Kidney tubule cell (primary cell): ENCODE results near the gene CTNS.
"Not testable (repeated sequence)": the region's sequence is repeated elsewhere in the genome, so short reads cannot be mapped to it uniquely, and the experiment has no call there.

Source experiments
- DNase-seq: peaks from one replicate; pipeline ENCODE4 v3.0.0-alpha.2; 2018; ENCODE audit warnings: low spot score

The CTNS gene

DNA sequence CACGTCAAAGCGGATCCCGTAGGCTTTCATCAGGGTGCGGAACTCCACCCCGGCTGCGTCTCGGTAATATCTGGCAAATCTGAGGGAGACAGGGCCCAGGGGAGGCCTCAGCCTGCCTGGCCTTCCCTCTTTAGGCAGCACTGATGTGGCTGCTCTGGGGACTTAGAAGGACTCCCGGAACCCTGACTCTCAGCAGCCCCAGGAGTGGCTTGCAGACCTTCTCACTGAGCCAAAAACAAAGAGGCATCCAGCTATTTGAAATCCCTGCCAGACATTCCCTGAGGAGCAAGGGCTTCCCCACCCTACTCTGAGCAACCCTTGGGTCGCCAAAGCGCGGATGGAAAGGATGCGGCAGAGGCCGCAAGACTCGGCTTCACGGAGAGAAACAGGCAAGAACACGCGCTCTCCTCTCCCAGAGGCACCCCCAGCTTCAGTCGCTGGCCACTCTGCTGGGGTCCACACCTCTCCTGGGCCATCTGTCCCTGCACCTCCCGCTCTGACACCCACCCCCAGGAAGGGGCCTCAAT lies 51.5 kb downstream of the CTNS start:
- no peak for DNase-seq

DNA sequence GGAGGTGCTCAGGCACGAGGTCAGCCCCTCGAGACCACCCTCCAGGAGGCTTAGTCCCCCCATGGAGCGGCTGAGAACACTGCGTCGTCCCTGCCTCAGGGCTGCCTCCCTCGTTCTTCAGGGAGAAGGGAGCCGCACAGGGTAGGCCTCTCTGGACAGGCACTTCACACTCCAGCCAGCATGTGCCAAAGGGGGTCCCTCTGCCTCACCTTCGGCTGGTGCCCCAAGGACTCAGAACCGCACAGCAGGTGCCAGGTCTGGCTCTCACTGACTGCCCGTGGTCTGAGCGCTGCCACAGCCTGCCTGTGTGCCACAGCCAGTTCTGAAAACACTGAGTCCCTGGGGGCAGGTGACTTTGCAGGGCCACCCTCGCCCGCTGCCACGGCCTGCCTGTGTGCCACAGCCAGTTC lies 52.3 kb downstream of the CTNS start:
- no peak for DNase-seq

DNA sequence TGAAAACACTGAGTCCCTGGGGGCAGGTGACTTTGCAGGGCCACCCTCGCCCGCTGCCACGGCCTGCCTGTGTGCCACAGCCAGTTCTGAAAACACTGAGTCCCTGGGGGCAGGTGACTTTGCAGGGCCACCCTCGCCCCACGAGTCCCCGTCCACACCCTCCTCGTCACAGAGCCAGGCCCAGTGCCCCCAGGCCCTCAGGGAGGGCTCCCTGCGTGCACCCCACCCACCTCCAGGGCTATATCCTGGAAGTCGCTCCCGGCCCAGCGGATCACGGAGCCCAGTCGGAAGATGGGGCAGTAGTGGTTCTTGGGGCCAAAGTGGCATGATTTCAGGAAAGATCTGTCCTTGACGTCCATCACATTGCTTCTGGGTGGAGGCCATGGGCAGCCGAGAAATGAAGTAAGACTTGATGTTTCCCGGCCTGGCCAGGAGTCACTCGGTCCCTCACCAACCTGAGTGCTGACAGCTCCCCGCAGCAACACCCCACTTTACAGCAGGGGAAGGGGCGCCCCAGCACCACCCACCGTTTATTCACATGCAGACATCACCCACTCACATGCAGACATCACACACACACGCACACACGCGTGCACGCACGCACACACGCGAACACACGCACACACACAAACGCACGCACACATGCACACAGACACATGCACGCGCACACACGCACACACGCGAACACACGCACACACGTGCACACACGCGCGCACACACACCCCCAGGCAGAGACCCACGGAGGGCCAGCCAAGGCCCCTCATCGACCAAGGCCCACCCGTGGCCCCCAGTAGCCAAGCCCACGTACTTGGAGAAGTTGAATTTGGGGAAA lies 52.9 kb downstream of the CTNS start:
- no peak for DNase-seq

DNA sequence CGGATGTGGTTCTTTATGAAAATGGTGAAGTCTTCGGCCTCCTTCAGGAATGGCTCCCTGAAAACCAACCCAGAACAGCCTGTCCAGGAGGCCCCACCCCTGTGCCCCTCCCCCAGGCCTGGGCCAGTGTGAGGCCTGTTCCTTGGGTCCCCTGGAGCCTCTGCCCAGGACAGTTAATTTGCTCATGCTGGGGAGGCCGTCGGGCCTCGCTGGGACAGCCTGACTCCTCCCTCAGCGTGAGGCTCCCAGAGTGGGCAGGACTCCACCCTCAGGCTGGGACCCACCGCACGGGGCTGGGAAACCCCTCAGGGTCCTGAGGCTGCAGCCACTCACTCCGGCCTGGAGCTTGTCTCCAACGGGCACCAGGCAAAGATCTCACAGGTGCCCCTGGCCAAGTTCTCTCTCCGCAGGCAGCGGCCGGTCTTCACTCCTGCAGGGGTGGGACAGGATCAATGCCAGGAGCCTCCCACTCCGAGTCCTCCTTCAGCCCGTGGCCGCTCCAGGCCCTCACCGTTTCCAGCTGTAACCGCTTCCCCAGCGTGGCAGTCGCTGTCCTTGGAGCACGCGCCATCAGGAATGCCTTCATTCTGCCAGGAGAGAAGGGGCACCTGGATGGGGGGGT lies 53.6 kb downstream of the CTNS start:
- no peak for DNase-seq

DNA sequence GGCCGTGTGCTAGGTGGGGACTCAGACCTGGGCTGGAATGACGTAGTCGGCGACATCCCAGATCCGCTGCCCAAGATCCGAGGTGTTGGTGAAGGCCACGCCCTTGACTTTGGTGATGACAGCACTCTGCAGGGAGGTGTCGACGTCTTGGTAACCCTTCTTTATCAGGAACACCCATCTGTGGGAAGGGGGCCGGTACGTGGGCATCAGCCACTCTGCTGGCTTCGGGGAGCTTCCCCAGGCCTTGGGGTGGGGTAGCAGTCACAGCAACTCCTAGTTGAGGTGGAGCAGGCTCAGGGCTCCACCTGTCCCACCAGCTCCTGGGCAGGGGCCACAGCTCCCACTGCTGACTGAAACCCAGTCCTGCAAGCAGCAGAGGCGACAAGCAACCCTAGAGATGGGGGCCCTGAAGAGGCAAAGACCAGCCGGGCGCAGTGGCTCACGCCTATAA lies 55.1 kb downstream of the CTNS start:
- no peak for DNase-seq

DNA sequence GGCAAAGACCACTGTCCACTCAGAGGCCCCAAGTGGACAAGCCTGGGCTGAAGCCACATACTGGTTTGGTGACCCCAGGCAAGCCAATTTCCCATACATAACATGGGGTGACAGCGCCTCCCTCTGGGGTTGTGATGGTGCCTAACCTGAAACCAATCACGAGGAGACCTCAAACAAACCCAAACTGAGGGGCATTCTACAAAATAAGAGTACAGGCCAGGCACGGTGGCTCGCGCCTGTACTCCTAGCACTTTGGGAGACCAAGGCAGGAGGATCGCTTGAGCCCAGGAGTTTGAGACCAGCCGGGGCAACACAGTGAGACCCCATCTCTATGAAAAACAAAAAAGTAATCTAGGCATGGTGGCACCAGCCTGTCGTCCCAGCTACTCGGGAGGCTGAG lies 55.8 kb downstream of the CTNS start:
- no peak for DNase-seq

DNA sequence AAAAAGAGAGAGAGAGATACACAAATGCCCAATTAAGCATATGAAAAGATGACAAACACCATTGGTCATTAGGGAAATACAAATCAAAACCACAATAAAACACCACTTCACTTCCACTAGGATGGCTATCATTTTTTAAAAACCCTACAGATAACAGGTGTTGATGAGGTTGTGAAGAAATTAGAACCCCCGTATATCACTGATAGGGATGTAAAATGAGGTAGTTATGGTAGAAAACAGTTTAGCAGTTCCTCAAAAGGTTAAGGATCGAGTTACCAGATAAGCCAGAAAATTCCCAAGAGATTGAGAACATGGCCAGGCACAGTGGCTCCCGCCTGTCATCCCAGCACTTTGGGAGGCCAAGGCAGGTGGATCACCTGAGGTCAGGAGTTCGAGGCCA lies 56.6 kb downstream of the CTNS start:
- DNase-seq, result no peak

DNA sequence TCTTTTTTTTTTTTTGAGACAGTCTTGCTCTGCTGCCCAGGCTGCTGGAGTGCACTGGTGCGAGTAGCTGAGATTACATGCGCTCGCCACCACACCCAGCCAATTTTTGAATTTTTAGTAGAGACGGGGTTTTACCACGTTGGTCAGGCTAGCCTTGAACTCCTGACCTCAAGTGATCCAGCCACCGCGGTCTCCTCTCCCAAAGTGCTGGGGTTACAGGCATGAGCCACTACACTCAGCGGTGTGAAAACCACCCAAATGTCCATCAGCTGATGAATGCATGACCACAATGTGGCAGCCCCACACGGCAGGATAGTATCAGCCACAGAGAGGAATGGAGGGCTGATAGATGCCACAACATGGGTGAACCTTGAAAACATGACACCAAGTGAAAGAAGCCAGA lies 57.3 kb downstream of the CTNS start:
- DNase-seq, result peak; percentile 63

DNA sequence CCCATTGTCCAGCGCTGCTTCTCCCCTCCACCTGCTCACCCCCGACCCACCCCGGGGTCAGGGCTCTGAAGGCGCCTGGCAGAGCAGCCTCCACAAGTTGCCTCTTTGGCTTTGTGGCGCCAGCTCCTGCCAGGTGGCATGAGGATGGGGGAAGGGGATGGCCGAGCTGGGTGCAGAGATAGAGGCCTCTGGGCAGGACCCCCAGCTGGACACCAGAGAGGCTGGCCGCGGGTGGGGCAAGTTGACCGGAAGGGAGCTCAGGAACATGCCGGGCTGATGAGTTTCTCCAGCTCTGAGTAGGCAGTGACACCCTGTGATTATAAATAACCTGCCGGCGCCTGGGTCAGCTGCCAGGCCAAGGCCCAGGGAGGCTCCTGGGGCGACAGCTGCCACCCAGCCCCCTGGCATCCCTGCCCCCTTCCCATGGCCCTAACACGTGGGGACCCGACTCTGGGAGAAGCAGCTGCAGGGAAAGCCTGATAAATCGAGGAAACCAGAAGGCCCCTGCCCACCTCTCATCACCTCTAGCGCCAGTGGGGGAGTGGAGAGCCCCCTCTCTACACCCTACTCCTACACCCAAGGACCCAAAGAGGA lies 58.7 kb downstream of the CTNS start:
- DNase-seq, result peak; percentile 61

DNA sequence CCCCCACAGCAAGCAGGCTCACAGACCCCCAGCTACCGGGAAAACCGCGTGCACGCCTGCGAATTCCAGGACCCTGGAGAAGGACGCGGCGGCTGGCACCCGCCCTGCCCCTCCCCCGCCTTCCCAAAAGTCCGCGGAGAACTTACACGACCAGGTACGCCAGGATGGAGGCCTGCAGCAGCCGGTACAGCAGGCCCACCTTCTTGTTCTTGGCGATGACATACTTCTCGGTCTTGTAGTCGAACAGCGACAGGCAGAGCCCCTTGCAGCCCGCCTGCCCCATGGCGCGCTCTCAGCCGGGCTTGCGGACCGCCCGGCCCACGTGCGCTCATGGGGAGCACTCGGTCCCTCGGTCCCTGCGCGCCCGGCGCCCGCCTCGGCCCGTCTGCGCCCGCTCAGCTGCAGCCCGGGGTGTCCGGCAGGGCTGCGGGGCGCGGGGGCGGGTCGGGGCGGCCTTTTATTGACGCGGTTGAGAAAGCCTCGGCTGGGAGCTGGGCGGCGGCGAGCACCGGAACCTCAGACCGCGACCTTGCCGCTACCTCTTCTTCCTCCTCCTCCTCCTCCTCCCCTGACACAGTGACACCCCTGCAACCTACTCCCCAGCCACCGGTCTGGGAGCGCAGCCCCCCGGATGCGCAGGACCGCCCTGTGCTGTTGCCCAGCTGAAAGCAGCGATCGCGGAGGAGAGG lies 59.3 kb downstream of the CTNS start, which contains the start of gene P2RX5:
Gene P2RX5 (minus strand): TSS at position 433 of the 689 bp plus-strand sequence. CDS start 150 bp downstream, at position 283.
- peak; percentile 17 for DNase-seq

DNA sequence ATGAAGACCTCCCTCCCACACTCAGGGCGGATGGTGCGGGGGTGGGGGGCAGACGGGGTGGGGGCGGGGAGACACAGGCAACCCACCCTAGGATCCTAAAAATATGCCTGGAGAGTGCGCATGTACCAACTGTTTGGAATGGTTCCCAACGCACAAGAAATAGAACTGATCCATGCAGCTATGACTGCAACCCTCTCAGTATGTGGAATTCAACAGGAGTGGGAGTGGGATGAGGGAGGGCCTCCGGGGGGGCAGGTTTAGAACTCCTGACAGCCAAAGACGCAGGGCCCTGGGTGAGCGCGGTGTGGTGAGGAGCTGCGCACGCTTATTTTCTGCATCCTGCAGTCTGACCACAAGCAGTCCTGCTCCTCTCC lies 60.5 kb downstream of the CTNS start:
- DNase-seq, result no peak

DNA sequence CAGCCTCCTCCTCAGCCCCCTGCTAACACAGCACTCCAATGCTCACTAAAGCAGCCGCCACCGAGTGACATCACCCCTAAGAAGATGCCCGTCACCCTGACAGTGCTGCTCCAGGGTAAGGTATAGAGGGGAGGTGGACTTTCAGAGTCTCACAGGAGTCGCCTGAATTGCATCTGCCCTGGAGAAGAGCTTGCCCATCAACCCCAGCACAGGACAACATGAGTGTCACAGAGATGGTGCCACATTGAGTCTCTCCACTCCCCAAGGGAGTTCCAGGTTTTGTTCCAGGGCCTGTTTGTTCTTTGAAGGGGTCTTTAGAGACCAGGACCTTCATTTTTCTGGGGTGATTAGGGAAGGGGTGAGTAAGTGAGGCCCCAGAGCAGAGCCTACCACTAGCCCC lies 61.6 kb downstream of the CTNS start:
- DNase-seq, result no peak

DNA sequence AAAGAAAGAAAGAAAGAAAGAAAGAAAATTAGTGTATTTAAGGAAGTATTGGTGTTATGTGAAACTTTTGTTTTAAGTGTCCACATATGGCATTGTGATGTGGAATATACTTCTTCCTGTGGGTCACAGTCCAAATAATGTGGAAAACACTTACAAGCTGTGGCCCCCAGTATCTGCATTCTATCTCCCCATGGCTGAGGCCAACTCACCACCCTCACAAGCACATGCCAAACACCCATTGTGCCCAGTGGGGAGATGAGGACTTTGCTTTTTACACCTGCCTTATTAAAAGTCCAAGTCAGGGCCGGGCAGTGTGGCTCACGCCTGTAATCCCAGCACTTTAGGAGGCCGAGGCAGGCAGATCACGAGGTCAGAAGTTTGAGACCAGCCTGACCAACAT lies 63.4 kb downstream of the CTNS start:
- DNase-seq, result no peak

DNA sequence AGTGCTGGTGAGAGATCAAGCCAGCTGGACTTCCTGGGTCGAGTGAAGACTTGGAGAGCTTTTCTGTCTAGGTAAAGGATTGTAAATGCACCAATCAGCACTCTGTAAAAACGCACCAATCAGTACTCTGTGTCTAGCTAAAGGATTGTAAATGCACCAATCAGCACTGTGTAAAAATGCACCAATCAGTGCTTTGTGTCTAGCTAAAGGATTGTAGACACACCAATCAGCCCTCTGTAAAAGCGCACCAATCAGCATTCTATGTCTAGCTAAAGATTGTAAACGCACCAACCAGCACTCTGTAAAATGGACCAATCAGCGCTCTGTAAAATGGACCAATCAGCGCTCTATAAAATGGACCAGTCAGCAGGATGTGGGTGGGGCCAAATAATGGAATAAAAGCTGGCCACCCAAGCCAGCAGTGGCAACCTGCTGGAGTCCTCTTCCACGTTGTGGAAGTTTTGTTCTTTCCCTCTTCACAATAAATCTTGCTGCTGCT lies 65.5 kb downstream of the CTNS start:
- not testable (repeated sequence) for DNase-seq

DNA sequence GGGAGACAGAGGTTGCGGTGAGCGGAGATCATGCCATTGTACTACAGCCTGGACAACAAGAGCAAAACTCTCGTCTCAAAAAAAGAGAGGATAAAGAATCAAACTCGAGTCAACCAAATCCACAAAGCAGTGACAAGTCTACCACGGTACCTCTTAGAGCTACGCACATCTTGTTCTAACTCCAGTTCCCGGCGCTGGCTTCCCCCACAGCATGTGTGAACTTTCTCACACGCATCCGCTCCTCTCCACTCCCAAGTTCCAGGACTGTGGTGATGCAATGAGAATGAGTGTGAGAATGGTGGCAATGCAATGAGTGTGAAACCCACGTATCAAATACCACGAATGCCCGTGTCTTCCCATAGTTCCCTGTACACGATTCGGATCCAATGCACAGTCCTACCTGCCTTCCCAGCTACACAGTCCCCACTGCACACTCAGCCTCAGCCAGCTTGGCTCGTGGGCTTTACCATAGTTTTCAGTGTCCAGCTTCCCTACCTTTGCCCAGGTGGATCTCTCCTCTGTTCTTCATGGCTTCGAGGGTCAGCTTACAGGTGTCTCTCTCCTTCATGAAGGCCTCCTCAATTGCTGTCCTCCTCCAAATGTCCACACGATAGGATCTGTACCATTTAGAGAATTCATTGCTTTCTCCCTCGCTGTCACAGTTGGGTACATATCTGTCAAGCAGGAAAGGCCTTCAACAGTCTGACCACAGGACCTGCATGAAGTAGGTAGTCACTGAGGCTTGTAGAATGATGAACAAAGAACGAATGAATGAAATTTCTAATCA lies 68.6 kb downstream of the CTNS start:
- DNase-seq, result no peak

DNA sequence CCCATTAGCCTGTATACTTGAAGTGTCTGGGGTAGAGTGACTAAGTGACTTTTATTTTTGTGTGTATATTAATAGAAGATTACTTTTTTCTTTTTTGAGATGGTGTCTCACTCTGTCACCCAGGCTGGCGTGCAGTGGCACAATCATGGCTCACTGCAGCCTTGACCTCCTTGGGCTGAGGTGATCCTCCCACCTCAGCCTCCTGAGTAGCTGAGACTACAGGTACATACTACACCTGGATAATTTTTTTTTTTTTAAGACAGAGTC lies 69.1 kb downstream of the CTNS start:
- not testable (repeated sequence) for DNase-seq

DNA sequence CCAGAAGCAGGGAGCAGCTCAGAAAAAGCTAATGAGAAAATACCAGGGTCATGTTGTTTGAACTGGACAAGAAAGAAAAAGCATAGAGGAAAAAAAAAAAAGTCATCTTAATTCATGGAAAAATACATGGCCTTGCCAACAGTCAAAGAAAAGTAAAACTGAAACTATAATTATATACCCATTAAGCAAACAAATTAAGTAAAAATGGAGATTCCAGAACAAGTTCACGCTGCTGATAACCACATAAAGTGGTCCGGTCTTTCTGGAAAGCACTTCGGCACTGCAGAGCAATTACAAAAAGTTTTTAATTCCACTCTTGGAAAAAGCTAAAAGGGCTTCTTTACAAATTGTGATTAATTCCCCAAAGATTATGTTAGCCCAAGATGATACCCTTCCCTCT lies 71.8 kb downstream of the CTNS start:
- DNase-seq, result no peak

DNA sequence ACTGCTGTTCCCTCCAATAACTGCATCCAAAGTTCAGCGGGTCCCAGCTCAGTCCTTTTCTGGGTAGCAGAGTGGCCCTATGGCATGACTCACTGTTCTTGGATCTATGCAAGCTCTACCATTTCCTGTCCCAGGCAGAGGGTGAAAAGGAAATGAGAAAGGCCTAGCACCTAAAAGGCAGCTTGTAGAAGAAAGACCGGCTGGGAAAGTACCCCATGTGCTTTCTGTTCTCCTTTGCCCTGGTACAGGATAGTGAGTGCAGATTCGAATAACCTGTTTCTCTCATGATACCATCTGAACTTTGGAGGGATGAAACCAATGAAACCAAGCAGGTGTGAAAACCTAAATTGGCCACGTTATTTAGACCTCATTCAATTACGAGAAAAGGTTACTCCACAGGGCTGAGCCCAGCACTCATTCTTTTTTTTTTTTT lies 74.4 kb downstream of the CTNS start:
- peak; percentile 66 for DNase-seq
